ENCODE measurements around the gene CPLX1.
"Not testable (repeated sequence)": the region's sequence is repeated elsewhere in the genome, so short reads cannot be mapped to it uniquely, and the experiment has no call there.

The CPLX1 gene

DNA sequence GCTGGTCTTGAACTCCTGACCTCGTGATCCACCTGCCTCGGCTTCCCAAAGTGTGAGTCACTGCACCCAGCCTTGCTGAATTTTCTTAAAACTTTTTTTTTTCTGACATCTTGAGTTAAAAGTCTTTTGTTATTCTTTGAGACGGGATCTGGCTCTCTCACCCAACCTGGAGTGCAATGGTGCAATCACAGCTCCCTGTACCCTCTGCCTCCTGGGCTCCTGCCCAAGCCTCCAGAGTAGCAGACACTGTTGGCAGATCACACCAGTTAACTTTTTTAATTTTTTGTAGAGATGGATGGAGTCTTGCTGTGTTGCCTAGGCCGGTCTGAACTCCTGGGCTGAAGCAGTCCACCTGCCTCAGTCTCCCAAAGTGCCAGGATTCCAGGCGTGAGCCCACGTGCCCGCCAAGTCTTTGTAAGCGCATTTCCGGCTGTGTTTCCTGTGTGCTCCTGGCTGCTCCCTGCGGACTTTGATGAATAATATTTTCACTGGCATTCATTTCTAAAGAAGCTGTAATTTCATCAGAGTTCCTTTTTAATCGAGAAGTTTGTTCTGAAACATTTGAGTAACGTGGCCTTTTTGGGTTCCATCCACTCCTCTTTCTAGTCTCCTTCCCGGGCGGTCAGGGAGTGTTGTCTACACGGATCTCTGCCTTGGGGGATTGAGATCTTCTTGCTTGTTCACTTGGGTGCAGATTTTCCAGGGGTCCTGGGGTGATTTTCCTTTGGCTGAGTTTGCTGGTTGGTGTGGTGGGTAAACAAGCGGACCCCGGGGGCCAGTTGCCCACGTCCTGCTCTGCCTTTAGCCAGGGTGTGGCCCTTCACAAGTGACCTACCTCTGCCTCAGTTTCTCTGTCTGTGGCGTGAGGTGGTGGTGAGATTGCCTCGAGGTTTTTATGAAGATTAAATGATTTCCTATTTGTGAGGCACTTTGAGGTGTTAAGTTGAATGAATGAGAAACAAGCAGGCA is 75.9 kb downstream of the CPLX1 start:
- DNase-seq, result no peak

DNA sequence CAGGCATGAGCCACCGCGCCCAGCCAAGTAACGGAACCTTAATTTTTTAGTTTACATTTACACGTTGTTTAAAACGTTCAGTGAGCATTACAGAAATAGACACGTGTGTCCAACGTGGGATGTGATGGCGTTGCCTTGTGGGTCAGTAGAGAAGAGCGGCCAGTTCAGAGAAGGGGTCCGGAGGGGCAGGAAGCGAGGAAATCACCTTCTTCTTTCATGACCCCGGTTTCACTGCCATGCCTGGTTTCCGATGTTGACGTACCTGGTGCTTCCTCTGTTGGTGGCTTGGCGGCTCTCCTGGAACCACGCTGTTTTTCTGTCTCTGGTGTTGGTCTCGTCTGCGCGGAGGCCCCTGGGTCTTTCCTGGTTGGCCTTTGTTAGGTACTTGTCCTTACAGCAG is 77.5 kb downstream of the CPLX1 start:
- no peak for DNase-seq

DNA sequence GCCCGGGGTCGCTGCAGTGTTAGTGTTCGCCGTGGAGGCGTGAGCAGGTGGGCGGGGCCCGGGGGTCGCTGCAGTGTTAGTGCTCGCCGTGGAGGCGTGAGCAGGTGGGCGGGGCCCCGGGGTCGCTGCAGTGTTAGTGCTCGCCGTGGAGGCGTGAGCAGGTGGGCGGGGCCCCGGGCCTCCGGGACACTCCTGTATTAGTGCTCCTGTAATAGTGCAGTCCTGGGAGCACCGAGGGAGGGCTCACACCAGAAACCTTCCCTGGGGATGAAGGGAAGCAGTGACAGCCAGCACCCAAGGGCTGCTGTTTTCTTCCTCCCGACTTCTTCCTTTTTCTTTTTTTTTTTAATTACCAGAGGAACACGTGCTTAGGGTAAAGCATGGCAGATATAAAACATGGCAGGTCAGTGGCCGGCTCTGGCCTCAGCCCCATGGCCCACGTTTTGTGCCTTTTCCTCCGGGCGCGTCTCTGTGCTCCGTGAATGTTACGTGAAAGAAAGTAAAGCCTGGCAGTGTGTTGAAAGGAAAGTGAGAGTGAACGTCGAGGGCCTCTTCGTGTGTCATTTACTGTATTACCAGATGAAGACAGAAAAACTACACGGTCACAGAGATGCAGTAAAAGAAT is 78.3 kb downstream of the CPLX1 start:
- no peak for DNase-seq

DNA sequence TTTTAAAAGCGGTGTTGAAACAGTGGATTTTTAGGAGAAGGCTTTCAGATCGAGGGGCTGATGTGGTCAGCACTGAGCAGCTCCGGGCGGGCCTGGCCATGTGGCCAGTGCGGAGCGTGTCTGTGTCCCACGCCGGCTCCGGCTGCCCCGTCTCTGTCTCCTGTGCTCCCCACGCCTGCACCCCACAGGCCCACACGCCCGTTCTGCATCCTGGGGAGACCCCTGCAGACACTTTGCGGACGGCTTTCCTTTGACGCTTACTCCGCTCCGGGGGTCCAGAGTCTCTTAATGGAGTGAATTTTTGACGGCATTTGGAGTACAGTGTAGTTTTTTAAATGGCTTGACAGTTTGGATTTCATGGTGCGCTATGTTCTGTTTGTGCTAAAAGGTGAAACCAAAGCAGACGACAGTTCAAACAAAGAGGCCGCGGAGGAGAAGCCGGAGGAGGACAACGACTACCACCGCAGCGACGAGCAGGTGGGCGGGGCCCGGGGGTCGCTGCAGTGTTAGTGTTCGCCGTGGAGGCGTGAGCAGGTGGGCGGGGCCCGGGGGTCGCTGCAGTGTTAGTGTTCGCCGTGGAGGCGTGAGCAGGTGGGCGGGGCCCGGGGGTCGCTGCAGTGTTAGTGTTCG is 81.6 kb downstream of the CPLX1 start:
- DNase-seq, result no peak

DNA sequence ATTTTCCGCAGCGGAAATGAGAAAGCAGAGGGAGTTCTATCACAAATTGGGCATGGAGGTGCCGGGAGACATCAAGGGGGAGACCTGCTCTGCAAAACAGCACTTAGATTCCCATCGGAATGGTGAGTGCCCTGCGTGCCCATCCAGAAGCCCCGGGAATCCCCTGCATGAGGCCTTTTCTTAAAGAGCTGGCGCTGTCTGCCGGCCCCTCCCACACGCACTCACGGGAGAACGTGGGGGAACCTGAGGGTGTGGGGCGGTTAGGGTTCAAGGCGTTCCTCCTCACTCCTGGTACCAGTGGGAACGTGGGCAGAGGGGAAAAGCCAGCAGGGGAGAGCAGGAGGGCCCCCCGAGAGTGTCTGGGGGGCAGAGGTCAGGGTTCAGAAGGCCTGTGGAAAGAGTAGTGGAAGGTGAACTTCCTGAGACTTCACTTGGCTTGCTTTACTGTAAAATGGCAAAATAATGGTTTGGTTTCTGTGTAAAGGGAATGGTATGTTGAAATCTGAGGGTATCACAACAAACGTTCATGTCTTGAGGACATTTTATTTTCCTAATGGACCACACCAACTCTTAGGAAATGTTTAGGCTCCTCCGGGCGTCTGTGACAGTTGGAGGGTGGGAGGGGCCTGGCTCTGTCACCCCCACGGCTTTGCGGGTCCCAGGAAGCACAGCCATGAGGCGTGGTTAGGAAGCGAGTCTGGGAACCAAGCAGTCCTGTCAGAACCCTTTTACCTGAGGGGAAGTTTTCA is 82.3 kb downstream of the CPLX1 start:
- no peak for DNase-seq

DNA sequence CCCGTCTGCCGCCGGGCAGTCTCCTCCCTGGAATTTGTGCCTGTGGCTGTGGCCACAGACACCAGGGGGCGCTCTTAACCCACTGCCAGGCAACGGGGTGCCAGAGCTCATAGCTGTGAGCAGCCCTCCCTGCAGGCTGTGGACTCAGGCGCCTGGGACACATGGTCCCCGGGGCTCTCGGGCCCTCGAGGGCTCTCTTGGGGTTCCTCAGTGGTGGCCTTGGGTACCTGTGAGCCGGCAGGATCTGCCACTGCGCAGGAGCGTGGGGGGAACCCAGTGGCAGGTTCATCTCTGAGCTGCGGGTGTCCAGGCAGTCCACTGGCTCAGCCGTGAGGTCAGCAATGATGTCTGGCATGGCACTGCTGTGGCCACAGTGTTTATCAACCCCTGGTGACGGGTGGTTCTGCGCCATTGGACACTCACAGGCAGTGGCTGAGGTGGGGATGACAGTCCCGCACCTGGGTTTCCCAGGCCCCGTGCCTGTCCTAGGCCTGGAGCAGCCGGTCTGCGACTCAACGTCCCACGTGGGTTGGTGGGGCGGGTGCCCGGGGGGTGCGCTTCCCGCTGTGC is 83.1 kb downstream of the CPLX1 start:
- DNase-seq, result peak; percentile 75

DNA sequence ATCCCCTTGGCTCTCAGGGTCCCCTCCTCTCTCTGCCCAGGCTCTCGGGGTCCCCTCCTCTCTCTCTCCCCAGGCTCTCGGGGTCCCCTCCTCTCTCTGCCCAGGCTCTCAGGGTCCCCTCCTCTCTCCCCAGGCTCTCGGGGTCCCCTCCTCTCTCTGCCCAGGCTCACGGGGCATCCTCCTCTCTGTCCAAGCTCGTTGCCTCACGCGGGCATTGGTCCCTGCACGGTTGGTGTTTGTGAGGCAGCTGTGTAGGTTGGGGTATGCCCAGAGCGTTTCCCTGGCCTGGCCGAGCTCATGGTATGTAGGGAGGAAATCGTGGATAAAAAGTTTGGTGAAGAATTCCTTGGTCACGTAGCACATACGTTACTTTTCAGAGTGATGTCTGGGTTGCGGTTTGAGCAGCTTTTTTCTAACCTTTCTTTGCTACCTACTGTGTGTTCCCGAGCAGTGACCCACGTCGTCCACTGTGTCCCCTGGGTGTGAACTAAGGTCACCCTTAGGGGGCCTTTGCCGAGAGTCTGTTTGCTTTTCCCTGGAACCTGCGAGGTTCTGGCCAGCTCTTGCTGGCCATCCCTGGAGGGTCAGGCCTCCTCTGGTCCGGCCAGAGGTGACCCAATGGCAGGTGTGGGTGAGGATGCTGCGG is 83.7 kb downstream of the CPLX1 start:
- DNase-seq, result no peak

DNA sequence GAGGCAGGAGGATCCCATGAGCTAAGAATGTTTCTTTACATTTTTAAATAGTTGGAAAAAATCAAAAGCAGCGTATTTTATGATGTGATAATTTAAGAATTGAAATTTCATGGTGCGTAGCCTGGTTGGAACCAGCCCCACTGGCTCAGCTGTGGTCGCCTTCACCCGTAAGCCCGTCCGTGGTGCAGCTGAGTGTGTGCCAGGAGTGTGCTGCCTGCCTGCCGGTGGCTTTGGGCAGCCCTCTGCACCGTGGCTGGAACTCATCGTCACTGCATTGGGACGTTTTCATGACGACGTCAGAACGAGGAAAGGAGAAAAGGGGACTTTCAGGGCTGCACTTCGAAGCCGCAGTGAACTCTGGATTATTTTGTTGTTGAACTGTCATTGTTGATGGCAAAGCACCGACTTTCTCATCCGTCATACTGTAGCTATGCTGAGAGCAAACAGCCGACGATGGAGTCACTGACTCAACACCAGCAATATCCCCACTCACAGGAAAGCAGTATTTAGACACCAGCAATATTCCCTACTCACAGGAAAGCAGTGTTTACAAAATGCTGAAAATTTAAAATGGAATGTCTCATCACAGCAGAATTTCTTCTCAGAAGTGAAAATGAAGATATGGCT is 85.2 kb downstream of the CPLX1 start:
- no peak for DNase-seq

DNA sequence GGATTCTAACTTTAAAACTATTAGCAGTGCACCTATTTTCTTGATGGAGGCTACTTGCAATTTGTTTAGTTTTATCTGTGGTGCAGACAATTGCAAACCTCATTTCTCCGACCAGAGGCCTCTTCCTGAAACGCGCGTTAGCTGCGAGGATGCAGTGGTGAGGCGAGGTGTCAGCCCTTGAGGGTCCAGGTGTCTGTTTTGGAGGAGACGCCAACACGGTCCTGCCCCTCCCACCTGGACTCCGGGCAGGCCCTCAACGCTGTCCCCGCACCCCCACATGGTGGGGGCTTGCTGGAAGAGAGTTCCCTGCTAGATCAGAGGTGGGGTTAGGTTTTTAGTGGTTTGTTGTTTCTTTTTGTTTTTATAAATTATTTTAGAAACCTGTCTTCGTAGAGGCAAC is 85.9 kb downstream of the CPLX1 start:
- no peak for DNase-seq

DNA sequence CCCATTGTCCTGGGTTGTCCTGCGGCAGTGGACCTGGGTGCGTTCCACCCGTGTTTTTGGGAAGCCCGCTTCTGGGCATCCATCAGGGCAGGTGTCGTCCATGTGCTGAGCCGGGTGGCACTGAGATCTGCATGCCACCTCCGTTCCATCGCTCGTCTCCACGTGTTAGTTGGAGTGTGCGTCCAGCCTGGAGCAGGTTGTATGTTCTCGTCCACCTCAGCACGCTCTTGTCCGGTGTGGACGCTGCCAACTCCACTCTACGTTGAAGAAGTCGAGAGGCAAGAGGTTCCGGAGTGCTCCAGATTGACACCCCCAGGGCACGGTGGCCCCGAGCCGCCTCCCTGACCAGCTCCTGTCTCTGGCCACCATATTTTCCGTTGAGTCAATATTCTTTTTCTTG is 86.4 kb downstream of the CPLX1 start:
- no peak for DNase-seq

DNA sequence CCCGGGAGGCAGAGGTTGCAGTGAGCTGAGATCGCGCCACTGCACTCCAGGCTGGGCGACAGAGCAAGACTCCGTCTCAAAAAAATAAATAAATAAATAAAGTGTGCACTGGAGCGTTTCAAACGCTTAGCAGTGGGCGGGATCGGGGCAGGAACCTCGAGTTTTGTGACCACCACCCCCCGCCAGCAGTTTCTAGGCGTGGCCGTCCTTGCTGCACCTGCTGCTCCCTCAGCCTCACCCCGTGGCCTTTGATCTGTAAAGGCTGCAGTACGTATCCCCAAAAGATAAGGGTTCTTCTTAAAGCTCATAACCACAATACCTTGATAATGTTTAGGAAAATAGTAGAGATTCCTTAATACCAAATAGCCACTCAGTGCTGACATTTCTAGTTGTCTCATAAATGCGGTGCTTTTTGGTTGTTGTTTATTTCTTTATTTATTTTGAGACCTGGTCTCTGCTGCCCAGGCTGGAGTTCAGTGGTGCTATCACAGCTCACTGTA is 87.1 kb downstream of the CPLX1 start:
- DNase-seq, result no peak

DNA sequence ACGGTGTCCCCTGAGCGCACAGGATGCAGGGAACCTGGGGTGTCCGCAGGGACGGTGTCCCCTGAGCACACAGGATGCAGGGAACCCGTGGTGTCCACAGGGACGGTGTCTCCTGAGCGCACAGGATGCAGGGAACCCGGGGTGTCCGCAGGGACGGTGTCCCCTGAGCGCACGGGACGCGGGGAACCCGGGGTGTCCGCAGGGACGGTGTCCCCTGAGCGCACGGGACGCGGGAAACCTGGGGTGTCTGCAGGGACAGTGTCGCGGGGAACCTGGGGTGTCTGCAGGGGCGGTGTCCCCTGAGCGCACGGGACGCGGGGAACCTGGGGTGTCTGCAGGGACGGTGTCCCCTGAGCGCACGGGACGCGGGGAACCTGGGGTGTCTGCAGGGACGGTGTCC is 89.4 kb downstream of the CPLX1 start:
- DNase-seq, result not testable (repeated sequence)

DNA sequence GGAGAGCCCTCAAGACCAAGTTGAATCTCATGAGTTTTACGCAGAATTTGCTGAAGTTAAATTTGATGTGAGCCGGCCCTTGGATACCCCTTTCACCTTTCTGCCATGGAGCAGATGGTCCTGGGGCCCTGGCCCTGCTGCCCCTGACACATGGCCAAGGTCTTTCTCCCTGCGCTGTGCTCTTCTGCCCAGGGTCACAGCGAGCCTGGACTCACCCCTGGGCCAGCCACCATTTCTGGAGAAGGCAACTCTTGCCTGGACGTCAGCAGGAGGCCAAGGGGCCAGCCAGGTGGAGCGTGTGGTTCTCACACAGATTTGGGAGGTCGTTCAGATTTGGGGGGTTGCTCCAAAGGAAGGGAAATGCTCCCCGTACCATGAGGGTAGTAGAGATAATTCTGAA is 90.3 kb downstream of the CPLX1 start:
- DNase-seq, result no peak

Measured in stimulated activated CD4-positive, alpha-beta T cell treated with anti-CD3 and anti-CD28 coated beads, Interleukin-1b, Interleukin-23, amount 100 ng/mL, for 48 hours (primary cell).